Measurements from ENCODE around the gene OXLD1.

Gene OXLD1

DNA sequence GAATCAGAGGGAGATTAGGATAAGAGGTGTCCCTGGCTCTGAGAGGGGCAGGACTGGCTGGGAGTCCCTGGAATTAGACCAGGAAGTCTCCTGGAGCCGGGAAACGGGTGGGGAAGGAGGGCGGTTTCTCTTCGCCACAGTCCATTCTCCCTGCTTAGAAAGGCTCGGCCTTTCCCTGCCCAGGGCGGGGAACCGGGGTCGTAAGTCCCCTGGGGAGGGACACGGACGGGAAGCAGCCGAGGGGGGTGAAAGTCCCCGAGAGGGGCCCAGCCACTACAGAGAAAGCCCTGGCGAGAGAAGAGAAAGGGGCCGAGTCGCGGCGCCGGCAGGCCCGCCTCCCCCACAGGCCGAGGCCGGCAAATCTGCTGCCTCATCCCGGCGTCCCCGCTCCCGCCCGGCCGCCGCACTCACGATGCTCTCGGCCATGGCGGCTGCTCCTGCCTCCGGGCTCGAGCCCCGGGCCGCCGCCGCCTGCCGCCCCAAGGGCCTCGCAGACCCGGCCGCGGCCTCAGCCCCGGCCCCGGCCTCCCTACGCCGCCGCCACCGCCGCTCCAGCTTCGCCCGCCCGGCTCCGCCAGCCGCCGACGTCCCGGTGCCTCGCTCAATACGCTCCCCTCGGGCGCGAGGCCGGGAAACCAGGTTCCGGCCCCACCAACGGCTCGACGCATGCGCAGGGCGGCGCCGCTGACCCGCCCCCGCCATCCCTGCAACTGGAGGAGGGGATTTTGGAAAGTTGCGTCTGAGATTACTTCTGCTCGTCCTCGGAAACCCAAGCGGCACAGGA, 29.7 kb downstream of the OXLD1 start, which contains the start of the genes NPLOC4 and TSPAN10 (continued):
- TF ChIP-seq, protein P1, sequence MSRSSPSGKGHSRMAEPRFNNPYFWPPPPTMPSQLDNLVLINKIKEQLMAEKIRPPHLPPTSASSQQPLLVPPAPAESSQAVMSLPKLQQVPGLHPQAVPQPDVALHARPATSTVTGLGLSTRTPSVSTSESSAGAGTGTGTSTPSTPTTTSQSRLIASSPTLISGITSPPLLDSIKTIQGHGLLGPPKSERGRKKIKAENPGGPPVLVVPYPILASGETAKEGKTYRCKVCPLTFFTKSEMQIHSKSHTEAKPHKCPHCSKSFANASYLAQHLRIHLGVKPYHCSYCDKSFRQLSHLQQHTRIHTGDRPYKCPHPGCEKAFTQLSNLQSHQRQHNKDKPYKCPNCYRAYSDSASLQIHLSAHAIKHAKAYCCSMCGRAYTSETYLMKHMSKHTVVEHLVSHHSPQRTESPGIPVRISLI (tag by site-specific recombination; IDR thresholded peaks at IDR 0.05), result no peak
- TF ChIP-seq, protein P2, sequence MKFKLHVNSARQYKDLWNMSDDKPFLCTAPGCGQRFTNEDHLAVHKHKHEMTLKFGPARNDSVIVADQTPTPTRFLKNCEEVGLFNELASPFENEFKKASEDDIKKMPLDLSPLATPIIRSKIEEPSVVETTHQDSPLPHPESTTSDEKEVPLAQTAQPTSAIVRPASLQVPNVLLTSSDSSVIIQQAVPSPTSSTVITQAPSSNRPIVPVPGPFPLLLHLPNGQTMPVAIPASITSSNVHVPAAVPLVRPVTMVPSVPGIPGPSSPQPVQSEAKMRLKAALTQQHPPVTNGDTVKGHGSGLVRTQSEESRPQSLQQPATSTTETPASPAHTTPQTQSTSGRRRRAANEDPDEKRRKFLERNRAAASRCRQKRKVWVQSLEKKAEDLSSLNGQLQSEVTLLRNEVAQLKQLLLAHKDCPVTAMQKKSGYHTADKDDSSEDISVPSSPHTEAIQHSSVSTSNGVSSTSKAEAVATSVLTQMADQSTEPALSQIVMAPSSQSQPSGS (tag by site-specific recombination; IDR thresholded peaks at IDR 0.05; ENCODE audit: low read depth), result no peak
- TF ChIP-seq, protein P3, sequence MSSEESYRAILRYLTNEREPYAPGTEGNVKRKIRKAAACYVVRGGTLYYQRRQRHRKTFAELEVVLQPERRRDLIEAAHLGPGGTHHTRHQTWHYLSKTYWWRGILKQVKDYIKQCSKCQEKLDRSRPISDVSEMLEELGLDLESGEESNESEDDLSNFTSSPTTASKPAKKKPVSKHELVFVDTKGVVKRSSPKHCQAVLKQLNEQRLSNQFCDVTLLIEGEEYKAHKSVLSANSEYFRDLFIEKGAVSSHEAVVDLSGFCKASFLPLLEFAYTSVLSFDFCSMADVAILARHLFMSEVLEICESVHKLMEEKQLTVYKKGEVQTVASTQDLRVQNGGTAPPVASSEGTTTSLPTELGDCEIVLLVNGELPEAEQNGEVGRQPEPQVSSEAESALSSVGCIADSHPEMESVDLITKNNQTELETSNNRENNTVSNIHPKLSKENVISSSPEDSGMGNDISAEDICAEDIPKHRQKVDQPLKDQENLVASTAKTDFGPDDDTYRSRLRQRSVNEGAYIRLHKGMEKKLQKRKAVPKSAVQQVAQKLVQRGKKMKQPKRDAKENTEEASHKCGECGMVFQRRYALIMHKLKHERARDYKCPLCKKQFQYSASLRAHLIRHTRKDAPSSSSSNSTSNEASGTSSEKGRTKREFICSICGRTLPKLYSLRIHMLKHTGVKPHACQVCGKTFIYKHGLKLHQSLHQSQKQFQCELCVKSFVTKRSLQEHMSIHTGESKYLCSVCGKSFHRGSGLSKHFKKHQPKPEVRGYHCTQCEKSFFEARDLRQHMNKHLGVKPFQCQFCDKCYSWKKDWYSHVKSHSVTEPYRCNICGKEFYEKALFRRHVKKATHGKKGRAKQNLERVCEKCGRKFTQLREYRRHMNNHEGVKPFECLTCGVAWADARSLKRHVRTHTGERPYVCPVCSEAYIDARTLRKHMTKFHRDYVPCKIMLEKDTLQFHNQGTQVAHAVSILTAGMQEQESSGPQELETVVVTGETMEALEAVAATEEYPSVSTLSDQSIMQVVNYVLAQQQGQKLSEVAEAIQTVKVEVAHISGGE (tag by site-specific recombination; conservative IDR thresholded peaks at IDR 0.05; ENCODE audit: low read depth), result peak; percentile 99
- TF ChIP-seq SP2 (tag by site-specific recombination; IDR thresholded peaks at IDR 0.05), result peak; percentile 54
- TF ChIP-seq, protein P4, sequence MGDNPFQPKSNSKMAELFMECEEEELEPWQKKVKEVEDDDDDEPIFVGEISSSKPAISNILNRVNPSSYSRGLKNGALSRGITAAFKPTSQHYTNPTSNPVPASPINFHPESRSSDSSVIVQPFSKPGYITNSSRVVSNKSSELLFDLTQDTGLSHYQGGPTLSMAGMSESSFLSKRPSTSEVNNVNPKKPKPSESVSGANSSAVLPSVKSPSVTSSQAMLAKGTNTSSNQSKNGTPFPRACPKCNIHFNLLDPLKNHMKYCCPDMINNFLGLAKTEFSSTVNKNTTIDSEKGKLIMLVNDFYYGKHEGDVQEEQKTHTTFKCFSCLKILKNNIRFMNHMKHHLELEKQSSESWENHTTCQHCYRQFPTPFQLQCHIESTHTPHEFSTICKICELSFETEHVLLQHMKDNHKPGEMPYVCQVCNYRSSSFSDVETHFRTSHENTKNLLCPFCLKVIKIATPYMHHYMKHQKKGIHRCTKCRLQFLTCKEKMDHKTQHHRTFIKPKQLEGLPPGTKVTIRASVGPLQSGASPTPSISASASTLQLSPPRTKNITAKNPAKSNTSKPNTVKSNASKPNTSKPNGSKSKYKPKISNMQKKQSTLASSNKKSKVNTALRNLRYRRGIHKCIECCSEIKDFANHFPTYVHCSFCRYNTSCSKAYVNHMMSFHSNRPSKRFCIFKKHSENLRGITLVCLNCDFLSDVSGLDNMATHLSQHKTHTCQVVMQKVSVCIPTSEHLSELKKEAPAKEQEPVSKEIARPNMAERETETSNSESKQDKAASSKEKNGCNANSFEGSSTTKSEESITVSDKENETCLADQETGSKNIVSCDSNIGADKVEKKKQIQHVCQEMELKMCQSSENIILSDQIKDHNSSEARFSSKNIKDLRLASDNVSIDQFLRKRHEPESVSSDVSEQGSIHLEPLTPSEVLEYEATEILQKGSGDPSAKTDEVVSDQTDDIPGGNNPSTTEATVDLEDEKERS (tag by site-specific recombination; IDR thresholded peaks at IDR 0.05), result no peak
- peak; percentile 77; the same call in 1 of the 2 replicates for TF ChIP-seq ZNF561 (tag by site-specific recombination; IDR thresholded peaks at IDR 0.05; ENCODE audit: borderline replicate concordance)
- TF ChIP-seq YY2 (tag by site-specific recombination; IDR thresholded peaks at IDR 0.05), result peak; percentile 77
- no peak for TF ChIP-seq ZNF324 (tag by site-specific recombination; IDR thresholded peaks at IDR 0.05)
- TF ChIP-seq KLF10 (tag by site-specific recombination; IDR thresholded peaks at IDR 0.05), result peak; percentile 77; the same call in 1 of the 2 replicates
- no peak for TF ChIP-seq ZNF473 (tag by site-specific recombination; IDR thresholded peaks at IDR 0.05)
- TF ChIP-seq ZNF701 (tag by site-specific recombination; IDR thresholded peaks at IDR 0.05), result no peak
- TF ChIP-seq ZNF747 (tag by site-specific recombination; IDR thresholded peaks at IDR 0.05), result no peak
- peak; percentile 69 for TF ChIP-seq ZNF629 (tag by site-specific recombination; IDR thresholded peaks at IDR 0.05)
- TF ChIP-seq, protein P5, sequence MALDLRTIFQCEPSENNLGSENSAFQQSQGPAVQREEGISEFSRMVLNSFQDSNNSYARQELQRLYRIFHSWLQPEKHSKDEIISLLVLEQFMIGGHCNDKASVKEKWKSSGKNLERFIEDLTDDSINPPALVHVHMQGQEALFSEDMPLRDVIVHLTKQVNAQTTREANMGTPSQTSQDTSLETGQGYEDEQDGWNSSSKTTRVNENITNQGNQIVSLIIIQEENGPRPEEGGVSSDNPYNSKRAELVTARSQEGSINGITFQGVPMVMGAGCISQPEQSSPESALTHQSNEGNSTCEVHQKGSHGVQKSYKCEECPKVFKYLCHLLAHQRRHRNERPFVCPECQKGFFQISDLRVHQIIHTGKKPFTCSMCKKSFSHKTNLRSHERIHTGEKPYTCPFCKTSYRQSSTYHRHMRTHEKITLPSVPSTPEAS (tag by site-specific recombination; IDR thresholded peaks at IDR 0.05), result no peak
- TF ChIP-seq, protein P6, sequence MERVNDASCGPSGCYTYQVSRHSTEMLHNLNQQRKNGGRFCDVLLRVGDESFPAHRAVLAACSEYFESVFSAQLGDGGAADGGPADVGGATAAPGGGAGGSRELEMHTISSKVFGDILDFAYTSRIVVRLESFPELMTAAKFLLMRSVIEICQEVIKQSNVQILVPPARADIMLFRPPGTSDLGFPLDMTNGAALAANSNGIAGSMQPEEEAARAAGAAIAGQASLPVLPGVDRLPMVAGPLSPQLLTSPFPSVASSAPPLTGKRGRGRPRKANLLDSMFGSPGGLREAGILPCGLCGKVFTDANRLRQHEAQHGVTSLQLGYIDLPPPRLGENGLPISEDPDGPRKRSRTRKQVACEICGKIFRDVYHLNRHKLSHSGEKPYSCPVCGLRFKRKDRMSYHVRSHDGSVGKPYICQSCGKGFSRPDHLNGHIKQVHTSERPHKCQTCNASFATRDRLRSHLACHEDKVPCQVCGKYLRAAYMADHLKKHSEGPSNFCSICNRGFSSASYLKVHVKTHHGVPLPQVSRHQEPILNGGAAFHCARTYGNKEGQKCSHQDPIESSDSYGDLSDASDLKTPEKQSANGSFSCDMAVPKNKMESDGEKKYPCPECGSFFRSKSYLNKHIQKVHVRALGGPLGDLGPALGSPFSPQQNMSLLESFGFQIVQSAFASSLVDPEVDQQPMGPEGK (tag by site-specific recombination; IDR thresholded peaks at IDR 0.05), result peak; percentile 59
- peak; percentile 38; the same call in 1 of the 2 replicates for TF ChIP-seq GLIS1 (tag by site-specific recombination; IDR thresholded peaks at IDR 0.05)
- peak; percentile 80 for TF ChIP-seq MZF1 (tag by site-specific recombination; IDR thresholded peaks at IDR 0.05; ENCODE audit: borderline replicate concordance)
- TF ChIP-seq ZNF169 (tag by site-specific recombination; IDR thresholded peaks at IDR 0.05), result no peak
- TF ChIP-seq, protein P7, sequence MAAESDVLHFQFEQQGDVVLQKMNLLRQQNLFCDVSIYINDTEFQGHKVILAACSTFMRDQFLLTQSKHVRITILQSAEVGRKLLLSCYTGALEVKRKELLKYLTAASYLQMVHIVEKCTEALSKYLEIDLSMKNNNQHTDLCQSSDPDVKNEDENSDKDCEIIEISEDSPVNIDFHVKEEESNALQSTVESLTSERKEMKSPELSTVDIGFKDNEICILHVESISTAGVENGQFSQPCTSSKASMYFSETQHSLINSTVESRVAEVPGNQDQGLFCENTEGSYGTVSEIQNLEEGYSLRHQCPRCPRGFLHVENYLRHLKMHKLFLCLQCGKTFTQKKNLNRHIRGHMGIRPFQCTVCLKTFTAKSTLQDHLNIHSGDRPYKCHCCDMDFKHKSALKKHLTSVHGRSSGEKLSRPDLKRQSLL (tag by site-specific recombination; IDR thresholded peaks at IDR 0.05), result 0 out of 2 replicates have a peak, but pooled peaks have one; percentile 12
- no peak for TF ChIP-seq ZNF664 (tag by site-specific recombination; IDR thresholded peaks at IDR 0.05)
- TF ChIP-seq ZNF76 (tag by site-specific recombination; IDR thresholded peaks at IDR 0.05; ENCODE audit: borderline replicate concordance, low read depth), result peak; percentile 66; the same call in 1 of the 2 replicates
- peak; percentile 22; the same call in 1 of the 2 replicates for TF ChIP-seq ZNF391 (tag by site-specific recombination; IDR thresholded peaks at IDR 0.05; ENCODE audit: borderline replicate concordance, low read depth)
- TF ChIP-seq, protein P8, sequence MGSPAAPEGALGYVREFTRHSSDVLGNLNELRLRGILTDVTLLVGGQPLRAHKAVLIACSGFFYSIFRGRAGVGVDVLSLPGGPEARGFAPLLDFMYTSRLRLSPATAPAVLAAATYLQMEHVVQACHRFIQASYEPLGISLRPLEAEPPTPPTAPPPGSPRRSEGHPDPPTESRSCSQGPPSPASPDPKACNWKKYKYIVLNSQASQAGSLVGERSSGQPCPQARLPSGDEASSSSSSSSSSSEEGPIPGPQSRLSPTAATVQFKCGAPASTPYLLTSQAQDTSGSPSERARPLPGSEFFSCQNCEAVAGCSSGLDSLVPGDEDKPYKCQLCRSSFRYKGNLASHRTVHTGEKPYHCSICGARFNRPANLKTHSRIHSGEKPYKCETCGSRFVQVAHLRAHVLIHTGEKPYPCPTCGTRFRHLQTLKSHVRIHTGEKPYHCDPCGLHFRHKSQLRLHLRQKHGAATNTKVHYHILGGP (tag by site-specific recombination; IDR thresholded peaks at IDR 0.05), result no peak
